PC-9 (cell line): Measurements from ENCODE around the gene UNC13D.
A peak's percentile ranks its signal among the peaks of the same experiment; 100 is the strongest.

Experiments used
- EZH2 ChIP-seq: fragments of 200-600 bp; sonication (generic); IDR thresholded peaks from 2 replicates; pipeline ENCODE4 v1.8.0; 2017; ENCODE audit warnings: antibody characterized with exemption, low read depth
- TF ChIP-seq, protein P1 (sequence below): fragments of 200-600 bp; sonication (generic); conservative IDR thresholded peaks from 2 replicates; pipeline ENCODE4 v1.6.1; 2017; ENCODE audit warnings: mixed run types, antibody characterized with exemption, mild to moderate bottlenecking, moderate library complexity

DNA sequence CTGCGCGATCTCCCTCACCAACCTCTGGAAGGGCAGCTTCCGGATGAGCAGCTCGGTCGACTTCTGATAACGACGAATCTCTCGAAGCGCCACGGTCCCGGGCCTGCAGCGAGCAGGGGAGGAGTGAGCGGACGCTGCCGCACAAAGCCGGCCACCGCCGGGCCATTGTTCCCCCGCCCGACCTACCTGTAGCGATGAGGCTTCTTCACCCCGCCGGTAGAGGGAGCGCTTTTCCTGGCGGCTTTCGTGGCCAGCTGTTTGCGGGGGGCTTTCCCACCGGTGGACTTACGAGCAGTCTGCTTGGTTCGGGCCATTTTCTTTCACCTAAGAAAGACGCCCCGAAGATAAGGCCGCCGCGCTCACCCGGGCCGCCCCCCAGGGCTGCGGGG, 65.3 kb downstream of the UNC13D start:
- no peak for TF ChIP-seq EZH2
- TF ChIP-seq, protein P1, sequence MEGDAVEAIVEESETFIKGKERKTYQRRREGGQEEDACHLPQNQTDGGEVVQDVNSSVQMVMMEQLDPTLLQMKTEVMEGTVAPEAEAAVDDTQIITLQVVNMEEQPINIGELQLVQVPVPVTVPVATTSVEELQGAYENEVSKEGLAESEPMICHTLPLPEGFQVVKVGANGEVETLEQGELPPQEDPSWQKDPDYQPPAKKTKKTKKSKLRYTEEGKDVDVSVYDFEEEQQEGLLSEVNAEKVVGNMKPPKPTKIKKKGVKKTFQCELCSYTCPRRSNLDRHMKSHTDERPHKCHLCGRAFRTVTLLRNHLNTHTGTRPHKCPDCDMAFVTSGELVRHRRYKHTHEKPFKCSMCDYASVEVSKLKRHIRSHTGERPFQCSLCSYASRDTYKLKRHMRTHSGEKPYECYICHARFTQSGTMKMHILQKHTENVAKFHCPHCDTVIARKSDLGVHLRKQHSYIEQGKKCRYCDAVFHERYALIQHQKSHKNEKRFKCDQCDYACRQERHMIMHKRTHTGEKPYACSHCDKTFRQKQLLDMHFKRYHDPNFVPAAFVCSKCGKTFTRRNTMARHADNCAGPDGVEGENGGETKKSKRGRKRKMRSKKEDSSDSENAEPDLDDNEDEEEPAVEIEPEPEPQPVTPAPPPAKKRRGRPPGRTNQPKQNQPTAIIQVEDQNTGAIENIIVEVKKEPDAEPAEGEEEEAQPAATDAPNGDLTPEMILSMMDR, result peak; percentile 69
